NCI-H526 treated with DMSO at 0.1 percent for 48 hours (cell line): Measurements from ENCODE around the gene OSBPL8.
A peak's percentile ranks its signal among the peaks of the same experiment; 100 is the strongest.

Experiments
- DNase-seq: peaks from one replicate; lab custom pipeline; 2025; lab: John Stamatoyannopoulos, UW

Gene OSBPL8, protein sequence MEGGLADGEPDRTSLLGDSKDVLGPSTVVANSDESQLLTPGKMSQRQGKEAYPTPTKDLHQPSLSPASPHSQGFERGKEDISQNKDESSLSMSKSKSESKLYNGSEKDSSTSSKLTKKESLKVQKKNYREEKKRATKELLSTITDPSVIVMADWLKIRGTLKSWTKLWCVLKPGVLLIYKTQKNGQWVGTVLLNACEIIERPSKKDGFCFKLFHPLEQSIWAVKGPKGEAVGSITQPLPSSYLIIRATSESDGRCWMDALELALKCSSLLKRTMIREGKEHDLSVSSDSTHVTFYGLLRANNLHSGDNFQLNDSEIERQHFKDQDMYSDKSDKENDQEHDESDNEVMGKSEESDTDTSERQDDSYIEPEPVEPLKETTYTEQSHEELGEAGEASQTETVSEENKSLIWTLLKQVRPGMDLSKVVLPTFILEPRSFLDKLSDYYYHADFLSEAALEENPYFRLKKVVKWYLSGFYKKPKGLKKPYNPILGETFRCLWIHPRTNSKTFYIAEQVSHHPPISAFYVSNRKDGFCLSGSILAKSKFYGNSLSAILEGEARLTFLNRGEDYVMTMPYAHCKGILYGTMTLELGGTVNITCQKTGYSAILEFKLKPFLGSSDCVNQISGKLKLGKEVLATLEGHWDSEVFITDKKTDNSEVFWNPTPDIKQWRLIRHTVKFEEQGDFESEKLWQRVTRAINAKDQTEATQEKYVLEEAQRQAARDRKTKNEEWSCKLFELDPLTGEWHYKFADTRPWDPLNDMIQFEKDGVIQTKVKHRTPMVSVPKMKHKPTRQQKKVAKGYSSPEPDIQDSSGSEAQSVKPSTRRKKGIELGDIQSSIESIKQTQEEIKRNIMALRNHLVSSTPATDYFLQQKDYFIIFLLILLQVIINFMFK

DNA sequence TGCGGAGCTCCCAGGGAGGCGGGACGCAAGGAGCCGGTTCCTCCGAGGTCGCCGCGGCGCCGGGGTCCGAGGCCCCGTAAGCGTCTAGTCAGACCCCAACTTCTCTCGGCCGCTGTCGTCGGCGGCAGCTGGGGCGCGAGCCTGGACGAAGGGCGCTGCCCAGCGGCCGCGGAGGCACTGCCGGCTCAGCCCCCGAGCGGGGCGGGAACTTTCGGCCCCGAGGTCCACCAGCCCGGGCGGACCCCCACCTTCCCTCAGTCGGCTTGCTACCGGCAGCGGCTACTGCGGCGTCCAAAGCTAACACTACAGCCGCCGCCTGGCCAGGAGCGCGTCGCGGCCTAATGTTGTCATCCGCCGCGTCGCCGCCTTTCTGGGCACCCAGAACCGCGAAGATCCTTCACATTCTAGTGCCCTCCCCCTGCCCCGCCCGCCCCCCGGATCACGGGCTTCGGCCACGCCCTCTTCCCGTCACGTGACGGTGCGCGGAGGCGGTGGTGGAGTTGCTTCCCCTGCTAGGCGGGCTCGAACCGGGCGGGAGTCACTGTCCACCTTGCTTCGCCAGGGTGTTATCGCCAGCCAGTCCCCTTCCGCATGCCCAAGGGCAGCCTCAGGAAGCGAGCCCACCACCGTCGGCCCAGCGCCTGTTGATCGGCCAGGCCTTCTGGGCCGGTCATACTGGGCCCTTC lies at the start of gene OSBPL8:
TSS of gene OSBPL8 (minus strand) at position 372 of the 686 bp plus-strand sequence. CDS start 72,220 bp downstream, outside the sequence.
- DNase-seq: peak; percentile 73

DNA sequence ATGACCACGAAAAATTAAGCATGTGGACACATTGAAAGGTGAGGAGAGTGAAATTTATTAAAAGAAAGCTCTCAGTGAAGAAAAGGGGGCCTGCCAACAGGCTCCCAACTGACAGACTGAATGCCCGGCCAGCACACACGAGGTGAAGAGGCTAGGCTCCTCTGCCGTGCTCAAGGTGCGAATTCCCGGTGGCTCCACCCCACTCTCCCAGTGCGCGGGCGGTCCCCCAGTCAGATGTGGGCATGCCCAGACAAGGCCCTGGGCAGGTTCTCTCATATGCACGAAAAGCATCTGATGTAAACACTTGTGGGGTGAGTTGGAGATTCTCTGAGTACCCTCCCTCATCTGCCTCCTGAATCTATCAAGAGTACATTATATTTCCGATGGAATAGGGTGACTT lies 48.5 kb upstream of the OSBPL8 start:
- DNase-seq: no peak

DNA sequence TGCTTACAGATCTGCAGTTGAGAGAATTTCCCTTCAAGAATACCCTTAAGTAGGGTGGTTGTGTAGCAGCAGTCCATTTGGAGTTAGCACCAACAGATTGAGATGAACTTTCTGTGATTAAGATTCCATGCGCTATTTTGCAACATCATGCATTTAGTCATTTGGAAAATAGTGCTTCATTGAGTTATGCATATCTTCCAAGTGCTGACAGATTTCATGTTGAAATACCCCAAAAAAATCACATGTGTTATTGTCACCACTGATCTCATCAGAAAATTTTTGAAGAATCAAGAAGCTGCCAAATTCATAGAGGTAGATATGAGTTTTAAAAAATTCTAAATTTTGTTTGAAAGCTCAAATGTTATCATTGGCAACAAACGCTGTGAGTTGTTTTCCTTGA lies 35.5 kb upstream of the OSBPL8 start:
- DNase-seq: no peak

DNA sequence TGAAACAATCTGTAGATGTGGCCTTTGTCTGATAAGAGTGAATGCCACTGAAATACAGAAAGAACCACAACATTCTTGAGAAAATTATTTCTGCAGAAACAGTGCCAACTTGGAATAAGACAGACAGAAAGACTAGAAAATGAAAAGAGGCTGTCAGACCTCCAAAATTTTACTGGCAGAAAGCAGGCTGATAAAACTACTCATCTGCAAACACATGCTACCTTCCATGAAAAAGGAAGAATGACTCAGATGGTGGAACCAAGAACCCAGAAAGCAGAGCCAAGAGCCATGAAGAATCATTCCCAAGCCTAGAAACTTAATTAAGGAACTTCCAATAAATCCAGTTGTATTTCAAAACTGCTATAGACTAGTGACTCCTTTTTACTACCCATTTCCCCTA lies 31.9 kb upstream of the OSBPL8 start:
- DNase-seq: no peak

DNA sequence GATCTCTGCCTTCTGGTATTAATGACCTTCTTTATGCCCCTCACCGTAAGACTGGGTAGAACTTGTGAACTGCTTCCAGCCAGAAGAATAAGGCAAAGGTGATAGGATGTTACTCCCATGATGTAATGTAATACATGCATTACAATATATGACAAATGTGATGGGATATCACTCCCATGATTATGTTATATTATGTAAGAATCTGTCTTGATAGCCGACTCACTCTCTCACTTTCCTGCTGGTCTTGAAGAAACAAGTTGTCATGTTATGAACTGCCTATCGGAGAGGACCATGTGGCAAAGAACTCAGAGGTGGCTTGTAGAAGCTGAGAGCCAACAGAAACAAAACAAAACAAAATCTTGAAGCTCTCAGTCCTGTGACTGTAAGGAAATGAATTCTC lies 30.6 kb upstream of the OSBPL8 start:
- DNase-seq: no peak

DNA sequence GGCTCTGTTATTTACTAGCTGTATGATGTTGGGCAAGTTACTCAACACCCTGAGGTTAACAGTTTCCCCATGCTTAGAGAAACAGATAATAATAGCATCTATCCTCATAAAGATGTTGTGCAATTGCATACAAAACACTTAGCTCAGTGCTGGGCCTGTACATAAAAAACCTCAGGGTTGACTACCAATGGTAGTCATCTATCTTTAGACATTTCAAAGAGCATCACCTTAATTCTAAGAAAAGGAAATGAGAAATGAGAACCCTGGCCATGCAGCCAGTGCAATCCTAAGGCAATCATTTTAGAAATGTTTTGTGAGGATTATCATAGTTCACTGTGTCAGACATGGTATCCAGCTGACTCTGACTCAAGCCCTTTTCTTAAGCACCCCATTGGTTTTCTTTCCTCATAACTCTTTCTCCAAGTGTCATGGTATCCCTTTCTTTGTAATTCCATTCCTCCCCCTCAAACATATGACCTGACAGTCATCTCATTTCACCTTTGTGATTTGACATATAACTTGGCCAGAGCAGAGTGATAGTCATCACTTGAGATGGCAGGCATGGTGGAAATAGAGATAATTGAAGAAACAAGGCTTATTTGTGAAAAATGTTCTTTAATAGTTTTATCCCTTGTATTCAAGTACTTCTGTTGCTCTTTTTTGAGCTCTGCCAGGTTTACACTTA lies 29.5 kb upstream of the OSBPL8 start:
- no peak for DNase-seq

DNA sequence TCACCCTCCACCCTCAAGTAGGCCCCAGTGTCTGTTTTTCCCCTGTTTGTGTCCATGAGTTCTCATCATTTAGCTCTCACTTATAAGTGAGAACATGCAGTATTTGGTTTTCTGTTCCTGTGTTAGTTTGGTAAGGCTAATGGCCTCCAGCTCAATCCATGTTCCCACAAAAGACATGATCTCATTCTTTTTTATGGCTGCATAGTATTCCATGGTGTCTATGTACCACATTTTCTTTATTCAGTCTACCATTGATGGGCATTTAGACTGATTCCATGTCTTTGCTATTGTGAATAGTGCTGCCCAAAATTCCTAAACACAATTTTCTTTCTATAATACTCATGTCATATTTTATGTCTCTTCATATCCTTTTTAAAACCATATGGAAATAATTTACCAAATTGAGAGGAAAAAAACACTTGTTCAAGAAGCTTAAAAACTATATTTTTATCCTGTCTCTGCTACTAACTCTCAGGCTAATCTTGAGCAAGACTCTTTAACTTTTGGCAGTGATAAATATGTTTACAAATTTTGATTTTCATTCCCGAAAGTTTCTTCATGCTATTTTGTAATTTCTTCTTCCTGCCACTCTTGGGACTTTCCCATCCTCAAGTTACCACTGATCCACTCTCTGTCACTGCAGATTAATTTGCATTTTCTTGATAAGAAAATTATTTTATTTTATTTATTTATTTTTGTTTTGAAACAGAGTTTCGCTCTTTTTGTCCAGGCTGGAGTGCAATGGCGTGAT lies 28.0 kb upstream of the OSBPL8 start:
- no peak for DNase-seq

DNA sequence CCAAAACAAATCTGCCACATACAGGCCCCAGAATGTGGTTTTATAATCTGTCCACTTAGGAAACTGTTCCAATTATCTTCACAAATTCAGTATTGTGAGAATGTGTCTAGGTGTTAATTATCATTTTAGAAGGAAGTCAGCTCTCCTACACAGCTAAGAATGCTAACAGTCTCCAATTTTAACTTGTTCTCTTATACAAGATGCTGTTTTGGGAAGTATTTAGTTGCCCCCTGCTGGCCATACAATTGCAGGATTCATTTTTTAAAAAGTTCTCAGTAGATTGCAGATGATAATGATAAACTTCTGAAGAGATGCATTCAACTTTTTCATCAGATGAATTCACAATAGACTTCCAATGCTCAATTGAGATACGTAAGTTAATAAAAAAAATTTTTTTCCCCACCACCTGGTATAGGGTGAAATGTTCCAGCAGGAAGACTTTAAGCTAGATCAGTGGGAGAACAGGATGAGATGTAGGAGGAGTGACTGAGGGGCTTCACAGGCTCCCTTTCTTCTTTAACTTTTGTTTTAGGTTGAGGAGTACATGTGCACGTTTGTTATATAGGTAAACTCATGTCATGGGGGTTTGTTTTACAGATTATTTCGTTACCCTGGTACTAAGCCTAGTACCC lies 27.3 kb upstream of the OSBPL8 start:
- DNase-seq: peak; percentile 32

DNA sequence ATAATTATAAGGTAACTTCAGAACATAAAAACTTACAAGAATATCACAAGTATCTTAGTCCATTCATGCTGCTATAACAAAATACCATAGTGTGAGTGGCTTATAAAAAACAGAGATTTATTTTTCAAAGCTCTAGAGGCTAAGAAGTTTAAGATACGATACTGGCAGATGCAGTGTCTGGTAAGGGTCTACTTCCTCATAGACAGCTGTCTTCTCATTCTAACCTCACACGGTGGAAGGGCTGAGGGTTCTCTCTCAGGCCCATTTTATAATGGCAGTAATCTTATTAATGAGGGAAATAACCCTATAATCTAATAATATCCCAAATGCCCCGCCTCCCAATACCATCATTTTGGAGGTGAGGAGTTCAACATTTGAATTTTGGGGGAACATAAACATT lies 23.7 kb upstream of the OSBPL8 start:
- no peak for DNase-seq

DNA sequence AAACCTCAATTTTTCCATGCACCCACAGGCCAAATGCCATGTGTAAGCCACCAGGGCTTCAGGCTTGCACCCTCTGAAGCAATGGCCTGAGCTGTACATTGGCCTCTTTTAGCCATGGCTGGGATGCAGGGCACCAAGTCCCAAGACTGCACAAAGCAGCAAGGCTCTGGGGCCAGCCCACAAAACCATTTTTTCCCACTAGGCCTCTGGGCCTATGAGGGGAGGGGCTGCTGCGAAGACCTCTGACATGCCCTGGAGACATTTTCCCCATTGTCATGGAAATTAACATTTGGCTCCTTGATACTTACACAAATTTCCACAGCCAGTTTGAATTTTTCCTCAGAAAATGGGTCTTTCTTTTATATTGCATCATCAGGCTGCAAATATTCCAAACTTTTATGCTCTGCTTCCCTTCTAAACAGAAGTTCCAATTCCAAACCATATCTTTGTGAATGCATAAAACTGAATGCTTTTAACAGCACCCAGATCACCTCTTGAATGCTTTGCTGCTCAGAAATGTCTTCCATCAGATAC lies 14.3 kb upstream of the OSBPL8 start:
- DNase-seq: no peak

DNA sequence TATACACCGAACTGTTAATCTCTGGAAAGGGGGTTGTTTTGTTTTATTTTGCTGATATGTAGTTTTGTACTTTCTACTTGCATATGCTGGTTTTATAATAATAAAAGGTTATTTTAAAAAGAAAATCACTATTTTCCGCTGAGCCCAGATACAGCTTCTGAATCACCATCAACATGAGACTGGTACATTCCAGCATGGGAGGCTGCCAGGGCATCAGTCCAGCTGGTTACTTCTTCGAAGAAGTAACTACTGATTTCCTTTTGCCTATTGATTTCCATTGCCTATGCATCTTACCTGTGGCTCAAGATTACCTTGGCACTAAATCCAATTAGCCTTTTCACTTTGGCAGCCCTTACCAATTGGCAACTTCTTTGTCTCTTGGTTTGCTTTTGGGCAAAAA lies 11.7 kb upstream of the OSBPL8 start:
- no peak for DNase-seq

DNA sequence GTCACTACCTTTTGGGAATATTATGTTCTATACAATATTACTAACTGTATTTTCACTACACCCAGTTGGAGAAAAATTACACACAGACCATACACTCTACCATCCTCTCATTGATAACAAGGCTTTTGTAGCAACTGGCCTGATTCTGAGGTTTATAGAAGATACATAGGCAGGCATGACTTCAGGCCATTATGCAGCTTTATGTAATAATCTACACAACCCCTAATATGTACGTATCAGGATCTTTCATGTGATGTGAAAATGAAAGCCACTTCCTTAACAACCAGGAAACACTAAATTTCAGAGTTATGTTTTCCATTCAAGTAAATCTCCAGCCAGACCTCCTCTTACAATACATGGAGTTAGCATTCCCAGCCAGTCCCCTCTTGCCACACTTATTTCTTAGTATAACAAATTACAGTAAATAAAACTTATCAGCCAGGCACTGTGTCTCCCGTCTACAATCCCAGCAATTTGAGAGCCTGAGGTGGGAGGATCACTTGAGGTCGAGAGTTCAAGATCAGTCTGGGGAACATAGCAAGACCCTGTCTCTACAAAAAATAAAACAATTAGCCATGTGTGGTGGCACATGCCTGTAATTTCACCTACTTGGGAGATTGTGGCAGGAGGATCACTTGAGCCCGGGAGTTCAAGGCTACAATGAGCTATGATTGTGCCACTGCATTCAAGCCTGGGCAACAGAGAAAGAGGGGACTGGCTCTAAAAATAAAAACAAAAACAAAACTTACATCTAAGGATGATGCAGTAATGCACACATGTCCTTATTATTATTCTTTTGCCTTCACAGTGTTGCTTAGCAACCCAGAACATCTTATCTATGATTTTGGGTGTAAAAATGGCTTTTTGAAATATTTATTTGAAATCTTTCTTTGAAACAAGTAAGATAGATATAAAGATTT lies 10.4 kb upstream of the OSBPL8 start:
- DNase-seq: no peak

DNA sequence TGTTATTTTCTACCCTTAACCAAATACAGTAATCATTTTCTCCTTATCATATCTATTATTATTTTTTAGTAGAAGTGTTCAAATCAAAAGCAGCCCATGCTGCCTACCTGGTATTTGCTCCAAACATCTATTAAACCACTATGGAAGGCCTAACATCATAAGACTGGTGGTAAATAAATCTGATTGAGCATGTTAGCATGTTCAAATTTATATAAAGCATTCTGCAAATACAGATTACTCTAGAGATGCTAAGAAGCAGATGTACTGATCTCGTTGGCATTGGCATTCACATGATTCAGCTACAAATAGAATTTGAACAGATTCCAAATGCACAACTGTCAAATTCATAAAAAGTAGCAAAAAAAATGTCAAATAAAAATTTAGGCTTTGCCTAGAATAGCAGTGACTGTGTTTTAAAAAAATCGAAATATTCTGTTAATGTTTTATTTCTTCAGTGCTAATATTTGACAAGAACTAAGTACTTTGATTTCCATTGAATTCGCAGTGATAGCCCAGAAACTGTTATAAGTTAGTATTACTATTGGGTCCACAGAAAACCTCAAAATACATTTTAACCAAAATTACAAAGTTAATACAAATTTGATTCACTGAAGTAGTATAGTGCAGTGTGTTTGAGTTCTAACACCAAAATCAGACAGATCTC lies 9.4 kb upstream of the OSBPL8 start:
- no peak for DNase-seq

DNA sequence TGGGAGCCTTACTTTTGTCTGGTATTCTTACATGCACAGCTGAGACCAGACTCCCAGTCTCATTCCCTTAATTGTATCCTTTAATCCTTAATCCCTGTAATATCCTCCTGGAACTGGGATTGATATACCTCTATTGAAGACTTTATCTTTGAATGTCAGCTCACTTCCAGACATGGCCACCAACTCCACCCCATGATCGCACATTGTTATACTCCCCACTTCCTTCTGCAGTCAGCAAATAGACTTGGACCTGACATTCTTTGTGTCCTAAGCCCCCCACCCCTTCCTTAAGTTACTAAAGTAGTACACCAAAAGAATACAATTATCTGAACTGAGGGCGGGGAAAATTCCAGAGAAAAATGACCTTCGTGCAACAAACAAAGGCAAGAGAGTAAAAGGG lies 8.6 kb upstream of the OSBPL8 start:
- no peak for DNase-seq

DNA sequence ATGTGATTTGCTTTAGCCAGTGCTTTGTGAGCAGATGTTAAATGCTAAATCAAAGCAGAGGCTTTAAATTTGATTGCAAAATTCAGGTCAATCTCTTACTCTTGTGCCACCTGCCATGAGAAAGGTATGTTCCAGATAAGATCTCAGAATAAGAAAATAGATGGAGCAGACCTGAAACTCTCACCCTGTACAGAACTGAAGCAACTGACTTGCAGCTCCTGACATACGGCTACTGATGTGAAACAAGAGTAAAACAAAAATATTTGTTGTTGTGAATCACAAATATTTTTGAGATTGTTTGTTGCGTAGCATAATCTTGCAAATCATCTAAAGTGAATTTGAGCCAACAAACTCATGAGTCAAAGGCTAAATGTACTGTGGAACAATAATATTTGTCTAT lies 3.5 kb upstream of the OSBPL8 start:
- peak; percentile 50 for DNase-seq

DNA sequence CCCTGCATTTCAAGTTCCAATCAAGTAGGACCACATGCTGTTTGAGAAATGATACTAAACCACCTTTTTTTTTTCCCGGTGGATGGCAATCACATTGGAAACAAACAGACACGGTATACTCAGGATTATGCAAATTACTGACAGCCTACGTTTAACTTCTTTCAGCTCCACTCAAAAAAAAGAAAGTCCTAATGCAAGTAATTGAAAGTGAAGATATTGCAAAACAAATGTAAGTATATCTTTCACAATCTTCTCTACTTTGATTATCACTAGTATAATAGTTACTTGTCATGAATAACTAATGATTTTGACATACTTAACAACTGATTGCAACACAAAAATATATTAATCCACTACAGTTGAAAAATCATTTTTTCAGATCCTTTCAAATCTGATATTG lies 2.6 kb upstream of the OSBPL8 start:
- peak; percentile 18 for DNase-seq

DNA sequence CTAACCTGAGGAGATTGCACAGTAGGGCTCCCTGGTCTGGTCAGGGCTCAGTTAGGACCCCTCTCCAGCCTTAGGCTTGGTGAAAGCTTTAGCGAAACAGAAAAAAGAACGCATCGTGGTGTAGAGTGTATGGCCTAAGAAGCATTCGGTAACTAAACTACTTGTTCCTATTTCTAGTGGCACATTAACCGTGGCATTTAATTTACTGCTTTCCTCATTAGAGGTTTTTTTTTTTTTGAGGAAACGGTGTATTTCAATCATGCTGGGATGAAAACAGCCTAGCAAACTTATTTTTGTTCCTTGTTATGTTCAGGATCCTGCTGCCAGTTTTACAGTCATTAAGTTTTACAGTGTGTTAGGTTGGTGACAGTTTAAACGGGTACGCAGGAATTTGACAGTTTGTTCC lies 518 bp upstream of the OSBPL8 start:
- DNase-seq: no peak

DNA sequence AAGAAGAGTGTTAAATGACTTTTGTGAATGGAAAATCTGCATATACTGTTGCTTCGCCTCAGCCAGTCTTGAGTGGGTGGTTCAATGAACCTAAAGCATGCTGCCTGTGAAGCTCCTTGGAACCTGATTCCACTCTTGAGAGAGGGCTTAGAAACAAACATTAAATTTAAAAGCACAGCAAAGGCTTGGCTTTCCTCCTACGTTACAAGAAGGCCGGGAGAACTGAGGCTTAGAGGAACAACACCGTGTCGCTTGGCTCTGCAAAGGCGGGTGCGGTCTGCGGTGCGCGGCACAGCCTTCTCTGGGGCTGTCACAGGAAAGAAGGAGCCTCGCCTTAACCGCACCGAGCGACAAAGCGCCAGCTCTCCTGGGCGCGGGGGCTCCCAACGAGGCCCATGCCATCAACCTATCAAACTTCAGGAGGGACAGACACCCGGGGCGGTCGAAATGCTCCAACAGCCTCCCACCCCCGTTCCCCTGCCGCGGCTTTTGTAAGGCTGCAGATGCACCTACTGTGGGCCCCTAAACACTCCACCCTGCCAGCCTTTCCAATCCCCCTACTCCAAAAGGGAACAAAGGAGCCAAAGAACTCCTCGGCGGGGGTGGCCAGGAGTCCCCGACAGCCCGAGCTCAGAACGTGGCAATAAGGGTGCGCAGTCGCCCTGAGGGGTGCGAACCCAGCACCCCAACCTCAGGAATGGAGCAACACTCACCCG lies 729 bp downstream of the OSBPL8 start:
- DNase-seq: peak; percentile 27
